IPS-NIHi7 (cell line): ENCODE data around the gene PCID2.

Experiments
- DNase-seq: peaks from one replicate; pipeline ENCODE4 v3.0.0; 2012; ENCODE audit warnings: mixed read lengths; ENCODE audit errors: extremely low spot score

PCID2 gene

GRCh38 chr13:113149711-113150549, 58.5 kb downstream of the PCID2 start:
- no peak for DNase-seq

GRCh38 chr13:113148940-113149503, 59.4 kb downstream of the PCID2 start:
- DNase-seq = no peak

GRCh38 chr13:113148407-113148806, 60.1 kb downstream of the PCID2 start:
- no peak for DNase-seq

GRCh38 chr13:113147206-113147605, 61.3 kb downstream of the PCID2 start:
- DNase-seq = no peak

GRCh38 chr13:113146750-113147149, 61.7 kb downstream of the PCID2 start:
- no peak for DNase-seq

GRCh38 chr13:113145911-113146598, 62.4 kb downstream of the PCID2 start:
- no peak for DNase-seq

- no peak for DNase-seq
Observed at GRCh38 chr13:113145496-113145895, 63.0 kb downstream of the PCID2 start.

GRCh38 chr13:113144255-113144629, 64.2 kb downstream of the PCID2 start:
- DNase-seq = no peak

- DNase-seq = no peak
Observed at GRCh38 chr13:113143466-113144254, 64.8 kb downstream of the PCID2 start.

- DNase-seq = no peak
Observed at GRCh38 chr13:113142876-113143275, 65.6 kb downstream of the PCID2 start.

- DNase-seq = no peak
Observed at GRCh38 chr13:113141601-113141970, 66.9 kb downstream of the PCID2 start.

- no peak for DNase-seq
Observed at GRCh38 chr13:113140677-113141600, 67.5 kb downstream of the PCID2 start.

- no peak for DNase-seq
Observed at GRCh38 chr13:113139577-113139976, 68.9 kb downstream of the PCID2 start.

- no peak for DNase-seq
Observed at GRCh38 chr13:113138792-113139551, 69.5 kb downstream of the PCID2 start.

- no peak for DNase-seq
Observed at GRCh38 chr13:113137691-113138298, 70.7 kb downstream of the PCID2 start.

- no peak for DNase-seq
Observed at GRCh38 chr13:113135281-113135760, 73.1 kb downstream of the PCID2 start.

- DNase-seq = no peak
Observed at GRCh38 chr13:113129921-113130750, 78.3 kb downstream of the PCID2 start.

GRCh38 chr13:113129480-113129879, 79.0 kb downstream of the PCID2 start:
- DNase-seq = peak; percentile 61
